ENCODE data around the gene BRAF. TPM values are rescaled to one million over a fixed set of nuclear protein-coding genes. Genes with fewer than 3 reads are reported as not detected.
A peak's percentile ranks its signal among the peaks of the same experiment; 100 is the strongest.

BRAF gene
- total and polyA plus RNA-seq, 2 of the 8 experiments (the other 6 are each of a cell fraction or from before 2014, with no cell fraction given), result 11.4 to 32.6 TPM

- Histone ChIP-seq H3K23me2 (ENCODE audit: low read depth, low read length) (peaks cover 2% of the 10 kb centered on the region; the same call in 1 of the 2 replicates), H3K23ac (ENCODE audit: insufficient read length) (no peak overlapping the region), H3K9ac (replicated peaks in 1 of 4; ENCODE audit: extremely low read depth in 1 of 4, low read depth in 3 of 4, low read length in 3 of 4) (no peak overlapping the region), H3K4me3 (ENCODE audit: extremely low read depth in 1 of 4, insufficient read depth in 2 of 4, low read depth in 3 of 4, low read length in 4 of 4) (no peak overlapping the region), H2BK12ac (ENCODE audit: low read depth, low read length) (no peak overlapping the region), H3K9me3 (ENCODE audit: insufficient read depth in 2 of 2, low read depth in 1 of 2, low read length in 1 of 2) (no peaks in the 10 kb centered on the region), H2BK5ac (ENCODE audit: low read depth, low read length) (no peak overlapping the region), H3K4me2 (ENCODE audit: insufficient read depth in 1 of 2, low read depth in 2 of 2, low read length in 2 of 2) (no peak overlapping the region), H3K4ac (replicated peaks; ENCODE audit: insufficient read length, low read depth, low read length) (no peak overlapping the region), H3K18ac (ENCODE audit: extremely low read depth, low read length) (no peak overlapping the region), H3K56ac (replicated peaks; ENCODE audit: insufficient read length, low read depth, low read length) (no peak overlapping the region), H3K27me3 (replicated peaks in 1 of 4; ENCODE audit: control insufficient read depth in 3 of 4, extremely low read depth in 1 of 4, insufficient read depth in 3 of 4, low read length in 3 of 4) (no peaks in the 10 kb centered on the region), H3K27ac (ENCODE audit: low read depth, low read length) (no peak overlapping the region), H2BK120ac (replicated peaks; ENCODE audit: low read depth, low read length) (no peak overlapping the region), H4K5ac (ENCODE audit: insufficient read length, low read depth, low read length) (no peak overlapping the region), H2AK5ac (ENCODE audit: low read depth, low read length) (no peak overlapping the region), H4K20me1 (replicated peaks in 1 of 2; ENCODE audit: control insufficient read depth in 1 of 2, insufficient read depth in 2 of 2, low read length in 2 of 2) (no peaks in the 10 kb centered on the region), H3K79me2 (ENCODE audit: control insufficient read depth in 1 of 2, insufficient read depth in 2 of 2, low read length in 2 of 2) (peaks cover 0 to 27% of the 10 kb centered on the region in 2 experiments; a peak in 2 of 4 replicates), H2BK15ac (ENCODE audit: low read length) (no peak overlapping the region), H4K91ac (replicated peaks; ENCODE audit: insufficient read length, low read length) (no peak overlapping the region), H3K4me1 (replicated peaks in 1 of 4; ENCODE audit: control insufficient read depth in 3 of 4, insufficient read depth in 4 of 4, low read length in 3 of 4) (peaks cover 0 to 6% (median 2%) of the 10 kb centered on the region in 4 experiments; a peak in 3 of 7 replicates), H3K79me1 (ENCODE audit: low read depth, low read length) (peaks cover 3% of the 10 kb centered on the region; the same call in 1 of the 2 replicates), H2AFZ (ENCODE audit: low read length) (no peak overlapping the region), H3K14ac (ENCODE audit: insufficient read length) (no peak overlapping the region), H4K8ac (ENCODE audit: extremely low read depth, insufficient read depth, low read length) (0 out of 2 replicates have a peak overlapping the region, but pooled peaks have one; percentile 15), H3K36me3 (ENCODE audit: control insufficient read depth in 2 of 4, insufficient read depth in 4 of 4, low read length in 3 of 4) (no peaks in the 10 kb centered on the region), H2BK20ac (ENCODE audit: low read length) (no peak overlapping the region)
- DNase-seq (ENCODE audit: low read depth in 1 of 2, low spot score in 2 of 2) (peak in 1 of 2 experiments; percentile 22), FAIRE-seq (no peak)
- 99% methylated on average over 10 of the region's 11 CpGs; no CpG with 5 or more reads in 1 of the 2 experiments for WGBS, 2 experiments (ENCODE audit: extremely low coverage in 1 of 2, insufficient coverage in 1 of 2, insufficient read length in 1 of 2, insufficient replicate concordance in 2 of 2, low coverage in 1 of 2, low lambda C conversion rate in 2 of 2, missing lambda C conversion rate in 1 of 2)
- POLR2A ChIA-PET (ENCODE audit: partially characterized antibody), result interaction anchor here (1.0 kb wide), 1 partner anchor 319 kb away, joined by 3 read pairs; no protein-coding TSS in a partner anchor
- CTCF ChIA-PET (ENCODE audit: partially characterized antibody), result no interaction called here
- TF ChIP-seq CREB1 (IDR thresholded peaks at IDR 0.05) (no peak), RNF2 (IDR thresholded peaks at IDR 0.05; ENCODE audit: borderline replicate concordance, low read depth, low read length, missing control alignments, poor library complexity, severe bottlenecking) (no peak), E2F6 (IDR thresholded peaks at IDR 0.05) (no peak), SIX5 (IDR thresholded peaks at IDR 0.05; ENCODE audit: low read depth, low read length) (no peak), SAP30 (IDR thresholded peaks at IDR 0.05; ENCODE audit: insufficient read depth, insufficient replicate concordance, low read length) (no peak), TAF7 (optimal IDR thresholded peaks at IDR 0.05; ENCODE audit: borderline replicate concordance, low read depth, low read length) (no peak), JUND (IDR thresholded peaks at IDR 0.05; ENCODE audit: low read length) (no peak), BCL11A (IDR thresholded peaks at IDR 0.05; ENCODE audit: low read depth in 2 of 2, low read length in 2 of 2) (no peak), USF2 (IDR thresholded peaks at IDR 0.05; ENCODE audit: low read length) (no peak)
Measured at GRCh38 chr7:140695381-140695780, 229.3 kb downstream of the BRAF start.
